Endothelial cell of umbilical vein (primary cell): Measurements from ENCODE around the gene GCNT1. TPM values are rescaled to one million over a fixed set of nuclear protein-coding genes. Genes with fewer than 3 reads are reported as not detected.

Experiments used
- BruUV-seq: library from RNA; stranded (reverse); fragments of 400-500 nt; replicated peaks from 2 replicates; lab custom pipeline; 2021; lab: Mats Ljungman, UMichigan
- CTCF ChIA-PET: fragments of 300-600, 350-600 bp; sonication (Branson Sonifier 250); formaldehyde crosslinking; loops from one replicate; lab custom pipeline; 2021; ENCODE audit warnings: antibody characterized with exemption, inconsistent platforms; lab: Charles Lee
- POLR2A ChIA-PET: fragments of 300-600, 350-600 bp; sonication (Branson Sonifier 250); formaldehyde crosslinking; loops from one replicate; lab custom pipeline; 2021; ENCODE audit warnings: antibody characterized with exemption, inconsistent platforms; lab: Charles Lee
- DNase-seq: peaks from one replicate; pipeline ENCODE4 v3.0.0-alpha.2; 2011; ENCODE audit warnings: low read depth, low spot score
- FAIRE-seq: peaks from 2 replicates; lab custom pipeline; 2011; peaks lifted over from hg19 to GRCh38; lab: Jason Lieb, UNC
- H2AFZ ChIP-seq: 2 replicates; pipeline ENCODE4 v1.6.0; 2012; ENCODE audit warnings: low read depth, low read length, control low read depth, inconsistent platforms
- H3K27ac ChIP-seq: 2 replicates; pipeline ENCODE4 v1.5.1; 2011; ENCODE audit warnings: low read depth, mild to moderate bottlenecking, control low read depth, low read length, moderate library complexity; ENCODE audit not compliant: insufficient read depth
- H3K27me3 ChIP-seq, 2 experiments: 2 replicates each; pipeline versions ENCODE4 v1.6.0 to v1.6.1; 2011; ENCODE audit warnings: low read length in 2 of 2, mixed read lengths in 1 of 2; ENCODE audit not compliant: control insufficient read depth in 2 of 2, insufficient read depth in 2 of 2
- H3K36me3 ChIP-seq, 2 experiments: 2 replicates in 1 of 2; 3 replicates in 1 of 2; pipeline ENCODE4 v1.5.1; 2011; ENCODE audit warnings: low read length in 2 of 2, mild to moderate bottlenecking in 1 of 2, moderate library complexity in 1 of 2; ENCODE audit not compliant: control insufficient read depth in 2 of 2, insufficient read depth in 2 of 2; ENCODE audit errors: extremely low read depth in 1 of 2
- H3K4me1 ChIP-seq: 3 replicates; pipeline ENCODE4 v1.5.1; 2011; ENCODE audit warnings: mild to moderate bottlenecking, low read length; ENCODE audit not compliant: control insufficient read depth, insufficient read depth; ENCODE audit errors: extremely low read depth
- H3K4me2 ChIP-seq: 2 replicates; pipeline ENCODE4 v1.6.1; 2011; ENCODE audit warnings: low read length, control low read depth, mixed read lengths; ENCODE audit not compliant: insufficient read depth
- H3K4me3 ChIP-seq, 3 experiments: fragments of 200-600 bp in 1 of 3; sonication (generic), shearing (Covaris generic) in 1 of 3; replicated peaks in 1 of 3; 2 replicates each; pipeline ENCODE4 v1.5.1; 2011 to 2016; ENCODE audit warnings: control low read depth in 3 of 3, low read length in 3 of 3, mild to moderate bottlenecking in 2 of 3, inconsistent platforms in 1 of 3, low read depth in 1 of 3, moderate library complexity in 1 of 3; ENCODE audit not compliant: insufficient read depth in 1 of 3
- H3K79me2 ChIP-seq: 2 replicates; pipeline ENCODE4 v1.6.0; 2012; ENCODE audit warnings: low read length, inconsistent platforms; ENCODE audit not compliant: control insufficient read depth, insufficient read depth
- H3K9ac ChIP-seq: replicated peaks from 2 replicates; pipeline ENCODE3; 2011; ENCODE audit warnings: low read length, control low read depth; ENCODE audit not compliant: insufficient read depth; ENCODE audit errors: extremely low read depth
- H3K9me1 ChIP-seq: replicated peaks from 3 replicates; pipeline ENCODE4 v1.6.0; 2011; ENCODE audit warnings: mild to moderate bottlenecking, low read length; ENCODE audit not compliant: control insufficient read depth, insufficient read depth; ENCODE audit errors: extremely low read depth
- H3K9me3 ChIP-seq: replicated peaks from 2 replicates; pipeline ENCODE4 v1.5.1; 2012; ENCODE audit warnings: low read length, inconsistent platforms; ENCODE audit not compliant: control insufficient read depth, insufficient read depth
- H4K20me1 ChIP-seq: replicated peaks from 2 replicates; pipeline ENCODE3; 2011; ENCODE audit warnings: mild to moderate bottlenecking, low read length; ENCODE audit not compliant: control insufficient read depth, insufficient read depth; ENCODE audit errors: extremely low read depth
- EZH2 ChIP-seq: IDR thresholded peaks from 2 replicates; pipeline ENCODE4 v1.6.1; 2012; ENCODE audit warnings: borderline replicate concordance, low read depth, mild to moderate bottlenecking, moderate library complexity, low read length, inconsistent platforms; ENCODE audit not compliant: severe bottlenecking
- FOS ChIP-seq: IDR thresholded peaks from 2 replicates; pipeline ENCODE4 v1.6.1; 2011; ENCODE audit warnings: mild to moderate bottlenecking, low read length, moderate library complexity, borderline replicate concordance; ENCODE audit not compliant: insufficient read depth
- JUN ChIP-seq: IDR thresholded peaks from 2 replicates; pipeline ENCODE4 v1.6.1; 2011; ENCODE audit warnings: borderline replicate concordance, low read depth; ENCODE audit not compliant: insufficient read length, insufficient read depth
- dilution Hi-C: fragments of 300-500 bp; cut with MboI; formaldehyde crosslinking; loops from one replicate; pipeline ENCODE4 v1.15.0; 2019; ENCODE audit warnings: low sequenced_read_pairs; ENCODE audit not compliant: extremely low pct_ligation_motif_present
- intact Hi-C: fragments of 100-400 bp; cut with micrococcal nuclease; formaldehyde crosslinking; loops from one replicate; pipeline ENCODE4 v1.10.0; 2022
- polyA plus RNA-seq, 4 experiments: library from polyadenylated mRNA; depleted of rRNA in 3 of 4; stranded (reverse) in 3 of 4; unstranded in 1 of 4; fragments of >200 nt; gene quantifications; 2 replicates each; pipeline versions ENCODE4 v1.2.1 to v1.2.3, GENCODE V29; 2011 to 2012; ENCODE audit warnings: missing spikeins in 1 of 4
- total RNA-seq: library from RNA; stranded (reverse); gene quantifications from 2 replicates; pipeline ENCODE4 v1.2.3, GENCODE V29; 2021
- TF ChIP-seq, protein P1 (sequence below): IDR thresholded peaks from 2 replicates; pipeline ENCODE4 v1.6.1; 2011; ENCODE audit not compliant: insufficient read depth, insufficient read length
- TF ChIP-seq, protein P2 (sequence below), 2 donors: IDR thresholded peaks; 1 replicate in 1 of 2; 2 replicates in 1 of 2; pipeline ENCODE4 v1.5.1; 2011; ENCODE audit warnings: low read length in 2 of 2, mild to moderate bottlenecking in 2 of 2, moderate library complexity in 2 of 2, control low read depth in 1 of 2, inconsistent platforms in 1 of 2, low read depth in 1 of 2; ENCODE audit not compliant: insufficient read depth in 1 of 2; ENCODE audit errors: extremely low read depth in 1 of 2

Gene GCNT1
- total and polyA plus RNA-seq, 2 donors (not counting 3 experiments of a cell fraction or from before 2014, with no cell fraction given), result 18.1 to 30.9 TPM

DNA sequence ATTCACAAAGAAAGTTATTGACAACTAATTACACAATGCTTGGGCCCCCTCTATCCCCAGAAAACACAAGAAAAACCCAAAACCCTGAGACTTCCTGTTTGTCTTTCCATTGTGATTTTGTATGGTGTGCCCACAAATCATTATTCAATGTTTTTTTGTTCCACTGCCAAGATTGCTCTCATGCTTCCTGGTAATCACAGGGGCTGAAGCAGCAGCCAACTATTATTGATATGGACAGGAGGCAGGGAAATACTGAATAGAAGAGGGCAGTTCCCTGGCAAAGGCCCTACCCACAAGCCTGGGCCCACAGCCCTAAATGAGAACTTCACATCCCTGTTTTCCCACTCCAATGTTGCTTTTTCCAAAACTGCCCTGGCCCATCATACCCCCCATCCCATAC, 43.3 kb upstream of the GCNT1 start:
- Histone ChIP-seq H3K79me2 (no peaks in the 10 kb centered on the region), H3K9ac (peak overlapping the region; percentile 22), H3K27me3 (no peaks in the 10 kb centered on the region), H3K9me3 (no peaks in the 10 kb centered on the region), H3K27ac (peak overlapping the region; percentile 76), H3K9me1 (no peaks in the 10 kb centered on the region), H4K20me1 (no peaks in the 10 kb centered on the region), H3K36me3 (no peaks in the 10 kb centered on the region), H3K4me1 (peaks cover 30% of the 10 kb centered on the region), H2AFZ (peak overlapping the region; percentile 68), H3K4me3 (no peak overlapping the region), H3K4me2 (peak overlapping the region; percentile 30)
- FAIRE-seq, result peak; percentile 91
- TF ChIP-seq, protein P1, sequence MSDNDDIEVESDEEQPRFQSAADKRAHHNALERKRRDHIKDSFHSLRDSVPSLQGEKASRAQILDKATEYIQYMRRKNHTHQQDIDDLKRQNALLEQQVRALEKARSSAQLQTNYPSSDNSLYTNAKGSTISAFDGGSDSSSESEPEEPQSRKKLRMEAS, result no peak
- TF ChIP-seq, protein P2, sequence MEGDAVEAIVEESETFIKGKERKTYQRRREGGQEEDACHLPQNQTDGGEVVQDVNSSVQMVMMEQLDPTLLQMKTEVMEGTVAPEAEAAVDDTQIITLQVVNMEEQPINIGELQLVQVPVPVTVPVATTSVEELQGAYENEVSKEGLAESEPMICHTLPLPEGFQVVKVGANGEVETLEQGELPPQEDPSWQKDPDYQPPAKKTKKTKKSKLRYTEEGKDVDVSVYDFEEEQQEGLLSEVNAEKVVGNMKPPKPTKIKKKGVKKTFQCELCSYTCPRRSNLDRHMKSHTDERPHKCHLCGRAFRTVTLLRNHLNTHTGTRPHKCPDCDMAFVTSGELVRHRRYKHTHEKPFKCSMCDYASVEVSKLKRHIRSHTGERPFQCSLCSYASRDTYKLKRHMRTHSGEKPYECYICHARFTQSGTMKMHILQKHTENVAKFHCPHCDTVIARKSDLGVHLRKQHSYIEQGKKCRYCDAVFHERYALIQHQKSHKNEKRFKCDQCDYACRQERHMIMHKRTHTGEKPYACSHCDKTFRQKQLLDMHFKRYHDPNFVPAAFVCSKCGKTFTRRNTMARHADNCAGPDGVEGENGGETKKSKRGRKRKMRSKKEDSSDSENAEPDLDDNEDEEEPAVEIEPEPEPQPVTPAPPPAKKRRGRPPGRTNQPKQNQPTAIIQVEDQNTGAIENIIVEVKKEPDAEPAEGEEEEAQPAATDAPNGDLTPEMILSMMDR (IDR thresholded peaks at IDR 0.05; ENCODE audit: extremely low read depth in 1 of 2, insufficient read depth in 1 of 2, low read depth in 1 of 2, low read length in 2 of 2), result no peak
- peak; percentile 46 for TF ChIP-seq JUN
- no peak for TF ChIP-seq FOS
- ChIA-PET POLR2A (no interaction called here), CTCF (interaction anchor here (1.4 kb wide), 1 partner anchor 21 kb away, joined by 6 read pairs; the partner anchor contains the start of gene RFK)
- BruUV-seq, result no TSS peak
- DNase-seq, result peak; percentile 96
- dilution Hi-C loops (no loop called here), intact Hi-C loops (loop anchor here (1.0 to 5.0 kb wide), 4 partner anchors 21 to 523 kb away; partner anchors contain the start of genes PCSK5 and RFK)

DNA sequence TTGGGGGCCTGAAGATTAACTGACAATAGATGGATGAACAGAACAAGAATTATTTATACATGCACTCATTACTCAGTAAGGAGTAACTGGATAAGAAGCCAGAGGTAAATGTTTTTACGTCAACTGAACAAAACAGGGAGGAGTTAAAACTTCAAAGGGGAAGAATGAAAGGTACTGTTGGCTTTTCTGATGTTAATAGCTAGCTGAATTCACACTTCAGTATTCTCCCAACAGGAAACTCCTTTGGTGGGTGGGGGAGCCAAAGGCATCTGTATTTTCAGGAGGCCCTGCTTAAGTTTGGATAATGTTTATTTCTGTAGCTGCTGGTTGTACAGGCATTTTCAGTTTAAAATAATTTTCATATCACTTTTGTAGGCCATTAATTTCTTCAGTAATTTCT, 41.6 kb upstream of the GCNT1 start:
- CTCF ChIA-PET, result interaction anchor here (0.8 to 1.4 kb wide), 2 partner anchors 13 to 23 kb away, joined by 3 read pairs; partner anchors contain the start of gene RFK
- H3K9me1 ChIP-seq, result no peaks in the 10 kb centered on the region
- no peaks in the 10 kb centered on the region for H3K36me3 ChIP-seq
- FAIRE-seq, result no peak
- H3K9ac ChIP-seq, result no peak overlapping the region
- BruUV-seq, result no TSS peak
- H3K4me3 ChIP-seq, result no peak overlapping the region
- TF ChIP-seq, protein P1, result no peak
- TF ChIP-seq EZH2 (no peak), FOS (no peak)
- H3K27ac ChIP-seq, result no peak overlapping the region
- peaks cover 30% of the 10 kb centered on the region for H3K4me1 ChIP-seq
- no peak overlapping the region for H2AFZ ChIP-seq
- no peak for DNase-seq
- no peaks in the 10 kb centered on the region for H3K9me3 ChIP-seq
- dilution Hi-C loops, result no loop called here
- intact Hi-C loops, result loop anchor here (5.0 kb wide), 1 partner anchor 525 kb away; the partner anchor contains the start of gene PCSK5
- no peaks in the 10 kb centered on the region for H4K20me1 ChIP-seq
- POLR2A ChIA-PET, result no interaction called here
- H3K4me2 ChIP-seq, result no peak overlapping the region
- no peaks in the 10 kb centered on the region for H3K79me2 ChIP-seq
- H3K27me3 ChIP-seq, result no peaks in the 10 kb centered on the region
